GM12878 (cell line): ENCODE data around the gene R3HDM1.

Source experiments
- CBX5 ChIP-seq: sonication (generic); IDR thresholded peaks from 2 replicates; pipeline ENCODE4 v1.6.1; 2016; ENCODE audit warnings: low read depth, moderate library complexity, mild to moderate bottlenecking, inconsistent platforms
- CTCF ChIP-seq, 3 experiments: IDR thresholded peaks in 2 of 3; conservative IDR thresholded peaks in 1 of 3; 2 replicates each; pipeline ENCODE4 v1.5.1; 2011; ENCODE audit warnings: low read depth in 3 of 3, low read length in 3 of 3, mild to moderate bottlenecking in 3 of 3, control low read depth in 2 of 3, moderate library complexity in 2 of 3, inconsistent platforms in 1 of 3, mixed read lengths in 1 of 3; ENCODE audit not compliant: control insufficient read depth in 2 of 3, insufficient read depth in 1 of 3; ENCODE audit errors: extremely low read depth in 1 of 3
- EP300 ChIP-seq, 2 experiments: fragments of 150-350 bp in 1 of 2; IDR thresholded peaks; 2 replicates each; pipeline ENCODE4 v1.6.1; 2011 to 2012; ENCODE audit warnings: low read depth in 2 of 2, low read length in 2 of 2, borderline replicate concordance in 1 of 2, improper control_type of control experiment in 1 of 2, inconsistent platforms in 1 of 2; ENCODE audit not compliant: control insufficient read depth in 1 of 2
- EZH2 ChIP-seq: IDR thresholded peaks from 2 replicates; pipeline ENCODE4 v1.6.1; 2012; ENCODE audit warnings: low read depth, mild to moderate bottlenecking, control low read depth, inconsistent platforms, low read length, borderline replicate concordance; ENCODE audit not compliant: control insufficient read depth
- MEF2A ChIP-seq: IDR thresholded peaks from 2 replicates; pipeline ENCODE4 v1.6.1; 2011; ENCODE audit warnings: low read depth, mild to moderate bottlenecking, low read length, moderate library complexity; ENCODE audit not compliant: insufficient read depth
- POLR2A ChIP-seq: IDR thresholded peaks from 2 replicates; pipeline ENCODE4 v1.6.1; 2011; ENCODE audit warnings: low read depth, mild to moderate bottlenecking, low read length
- RAD21 ChIP-seq: IDR thresholded peaks from 2 replicates; pipeline ENCODE4 v1.6.1; 2011; ENCODE audit warnings: mild to moderate bottlenecking, low read depth, low read length, moderate library complexity; ENCODE audit not compliant: insufficient read depth
- RCOR1 ChIP-seq: conservative IDR thresholded peaks from 2 replicates; pipeline ENCODE4 v1.6.1; 2012; ENCODE audit warnings: low read depth, low read length, improper control_type of control experiment
- RFX5 ChIP-seq: IDR thresholded peaks from 2 replicates; pipeline ENCODE4 v1.6.1; 2011; ENCODE audit warnings: low read depth, low read length, improper control_type of control experiment
- TCF7 ChIP-seq: IDR thresholded peaks from 2 replicates; pipeline ENCODE4 v1.6.1; 2014; ENCODE audit warnings: antibody characterized with exemption, borderline replicate concordance
- ZZZ3 ChIP-seq: IDR thresholded peaks from 2 replicates; pipeline ENCODE4 v1.6.1; 2011; ENCODE audit warnings: low read depth; ENCODE audit not compliant: control insufficient read depth, insufficient read length
- TF ChIP-seq, protein P1 (sequence below): IDR thresholded peaks from 2 replicates; pipeline ENCODE4 v1.6.1; 2012; ENCODE audit warnings: low read depth, low read length, improper control_type of control experiment
- TF ChIP-seq, protein P2 (sequence below): fragments of 450-650 bp; IDR thresholded peaks from 2 replicates; pipeline ENCODE4 v1.6.1; 2017; ENCODE audit warnings: mild to moderate bottlenecking

GRCh38 chr2:135708159-135708558 is 176.9 kb downstream of the R3HDM1 start:
- TF ChIP-seq EZH2 (no peak), TCF7 (no peak), ZZZ3 (no peak), POLR2A (no peak), CTCF (IDR thresholded peaks at IDR 0.05 in 2 of 3, conservative IDR thresholded peaks at IDR 0.05 in 1 of 3; ENCODE audit: control insufficient read depth in 2 of 3, extremely low read depth in 1 of 3, insufficient read depth in 1 of 3, low read depth in 3 of 3, low read length in 3 of 3) (no peak), EP300 (IDR thresholded peaks at IDR 0.05; ENCODE audit: borderline replicate concordance in 1 of 2, control insufficient read depth in 1 of 2, low read depth in 2 of 2, low read length in 2 of 2) (no peak), RCOR1 (no peak), RFX5 (no peak), CBX5 (no peak), RAD21 (no peak), MEF2A (no peak)
- TF ChIP-seq, protein P1, sequence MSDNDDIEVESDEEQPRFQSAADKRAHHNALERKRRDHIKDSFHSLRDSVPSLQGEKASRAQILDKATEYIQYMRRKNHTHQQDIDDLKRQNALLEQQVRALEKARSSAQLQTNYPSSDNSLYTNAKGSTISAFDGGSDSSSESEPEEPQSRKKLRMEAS: no peak
- TF ChIP-seq, protein P2, sequence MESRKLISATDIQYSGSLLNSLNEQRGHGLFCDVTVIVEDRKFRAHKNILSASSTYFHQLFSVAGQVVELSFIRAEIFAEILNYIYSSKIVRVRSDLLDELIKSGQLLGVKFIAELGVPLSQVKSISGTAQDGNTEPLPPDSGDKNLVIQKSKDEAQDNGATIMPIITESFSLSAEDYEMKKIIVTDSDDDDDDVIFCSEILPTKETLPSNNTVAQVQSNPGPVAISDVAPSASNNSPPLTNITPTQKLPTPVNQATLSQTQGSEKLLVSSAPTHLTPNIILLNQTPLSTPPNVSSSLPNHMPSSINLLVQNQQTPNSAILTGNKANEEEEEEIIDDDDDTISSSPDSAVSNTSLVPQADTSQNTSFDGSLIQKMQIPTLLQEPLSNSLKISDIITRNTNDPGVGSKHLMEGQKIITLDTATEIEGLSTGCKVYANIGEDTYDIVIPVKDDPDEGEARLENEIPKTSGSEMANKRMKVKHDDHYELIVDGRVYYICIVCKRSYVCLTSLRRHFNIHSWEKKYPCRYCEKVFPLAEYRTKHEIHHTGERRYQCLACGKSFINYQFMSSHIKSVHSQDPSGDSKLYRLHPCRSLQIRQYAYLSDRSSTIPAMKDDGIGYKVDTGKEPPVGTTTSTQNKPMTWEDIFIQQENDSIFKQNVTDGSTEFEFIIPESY: no peak
